Measurements from ENCODE around the gene TPST1. TPM values are rescaled to one million over a fixed set of nuclear protein-coding genes. Genes with fewer than 3 reads are reported as not detected.

Gene TPST1
- total and polyA plus RNA-seq, 9 of the 15 experiments (the other 6 are each of a cell fraction or from before 2014, with no cell fraction given) = 0.15 to 2.2 (median 0.53) TPM

- Histone ChIP-seq H3K4me3 (no peak overlapping the region), H4K20me1 (replicated peaks; ENCODE audit: control insufficient read depth, insufficient read depth, low read length) (no peaks in the 10 kb centered on the region), H3K79me2 (ENCODE audit: control insufficient read depth, insufficient read depth, low read length) (no peaks in the 10 kb centered on the region), H3K9me3 (replicated peaks; ENCODE audit: control insufficient read depth, insufficient read depth, low read depth, low read length) (no peaks in the 10 kb centered on the region), H3K9me1 (ENCODE audit: control insufficient read depth, insufficient read depth, low read length) (no peaks in the 10 kb centered on the region), H3K9ac (ENCODE audit: insufficient read depth in 1 of 2, low read depth in 2 of 2, low read length in 2 of 2) (no peak overlapping the region), H3K4me1 (replicated peaks in 1 of 2; ENCODE audit: control insufficient read depth in 2 of 2, insufficient read depth in 2 of 2, low read length in 2 of 2) (peaks cover 0 to 7% of the 10 kb centered on the region in 2 experiments; a peak in 1 of 5 replicates), H3K27ac (ENCODE audit: extremely low read depth, low read depth, low read length) (no peak overlapping the region), H3K4me2 (ENCODE audit: insufficient read depth, low read length) (no peak overlapping the region), H3K27me3 (ENCODE audit: control insufficient read depth in 2 of 2, insufficient read depth in 2 of 2, low read length in 2 of 2) (peaks cover 4 to 15% of the 10 kb centered on the region in 2 experiments), H3K36me3 (ENCODE audit: control insufficient read depth, insufficient read depth, low read length) (no peaks in the 10 kb centered on the region), H2AFZ (ENCODE audit: low read depth, low read length) (peak overlapping the region; percentile 59)
- intact Hi-C loops (cut with micrococcal nuclease) = no loop called here
- WGBS (ENCODE audit: insufficient coverage, low coverage, missing lambda C conversion rate) = 37% methylated on average over 5 of the region's 5 CpGs
- DNase-seq (ENCODE audit: extremely low read depth in 1 of 4, low spot score in 3 of 4) (no peak), FAIRE-seq (no peak), ATAC-seq (no peak)
- TF ChIP-seq NR2C1 (IDR thresholded peaks at IDR 0.05) (0 out of 2 replicates have a peak, but pooled peaks have one; percentile 42), NR2C1 (tag; IDR thresholded peaks at IDR 0.05) (no peak), MCM3 (IDR thresholded peaks at IDR 0.05) (no peak), HNRNPL (IDR thresholded peaks at IDR 0.05; ENCODE audit: low read depth, low read length) (no peak), NFXL1 (CRISPR knock-in tag; IDR thresholded peaks at IDR 0.05) (no peak), TAF7 (tag; IDR thresholded peaks at IDR 0.05) (no peak), HSF4 (CRISPR knock-in tag; IDR thresholded peaks at IDR 0.05; ENCODE audit: borderline replicate concordance) (no peak), ZBED1 (IDR thresholded peaks at IDR 0.05) (no peak), FOXJ3 (CRISPR knock-in tag; IDR thresholded peaks at IDR 0.05) (no peak), CHD4 (IDR thresholded peaks at IDR 0.05; ENCODE audit: insufficient read depth, insufficient replicate concordance, low read depth, low read length, poor library complexity, severe bottlenecking) (no peak), HCFC1 (IDR thresholded peaks at IDR 0.05; ENCODE audit: low read depth, low read length) (no peak), ELF1 (tag; IDR thresholded peaks at IDR 0.05) (0 out of 2 replicates have a peak, but pooled peaks have one; percentile 22), ZC3H8 (IDR thresholded peaks at IDR 0.05) (no peak), ZKSCAN3 (CRISPR knock-in tag; IDR thresholded peaks at IDR 0.05) (no peak), RHOXF2B (CRISPR knock-in tag; conservative IDR thresholded peaks at IDR 0.05) (no peak)
- TF ChIP-seq, protein P1, sequence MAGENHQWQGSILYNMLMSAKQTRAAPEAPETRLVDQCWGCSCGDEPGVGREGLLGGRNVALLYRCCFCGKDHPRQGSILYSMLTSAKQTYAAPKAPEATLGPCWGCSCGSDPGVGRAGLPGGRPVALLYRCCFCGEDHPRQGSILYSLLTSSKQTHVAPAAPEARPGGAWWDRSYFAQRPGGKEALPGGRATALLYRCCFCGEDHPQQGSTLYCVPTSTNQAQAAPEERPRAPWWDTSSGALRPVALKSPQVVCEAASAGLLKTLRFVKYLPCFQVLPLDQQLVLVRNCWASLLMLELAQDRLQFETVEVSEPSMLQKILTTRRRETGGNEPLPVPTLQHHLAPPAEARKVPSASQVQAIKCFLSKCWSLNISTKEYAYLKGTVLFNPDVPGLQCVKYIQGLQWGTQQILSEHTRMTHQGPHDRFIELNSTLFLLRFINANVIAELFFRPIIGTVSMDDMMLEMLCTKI (IDR thresholded peaks at IDR 0.05; ENCODE audit: partially characterized antibody) = no peak
- ChIA-PET CTCF (ENCODE audit: low intra/inter-chr PET ratio) (no interaction called here), POLR2A (no interaction called here)
- in situ Hi-C loops (cut with MboI) = no loop called here
- no TSS peak for BruUV-seq (replicated peaks)
Observed at GRCh38 chr7:66233638-66234037, 28.5 kb downstream of the TPST1 start.

Data from K562 (cell line).